DMS153 treated with DMSO at 0.1 percent for 48 hours (cell line): Measurements from ENCODE around the gene PLA2G7.

Experiments
- DNase-seq: peaks from one replicate; lab custom pipeline; 2025; ENCODE audit not compliant: unreplicated experiment; lab: John Stamatoyannopoulos, UW

The PLA2G7 gene

GRCh38 chr6:46690141-46690755 lies 44.9 kb downstream of the PLA2G7 start:
- DNase-seq, result no peak

DNA sequence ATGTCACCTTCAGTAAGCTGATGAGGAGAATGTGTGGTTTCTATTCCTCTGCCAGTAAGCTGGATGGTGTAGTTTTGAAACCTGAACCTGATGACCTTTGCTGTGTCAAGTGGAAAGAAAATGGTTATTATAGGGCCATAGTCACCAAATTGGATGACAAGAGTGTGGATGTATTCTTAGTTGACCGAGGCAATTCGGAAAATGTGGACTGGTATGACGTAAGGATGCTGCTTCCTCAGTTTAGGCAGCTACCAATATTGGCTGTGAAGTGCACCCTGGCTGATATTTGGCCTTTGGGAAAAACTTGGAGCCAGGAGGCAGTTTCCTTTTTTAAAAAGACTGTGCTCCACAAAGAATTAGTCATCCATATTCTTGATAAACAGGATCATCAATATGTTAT lies 45.5 kb downstream of the PLA2G7 start:
- no peak for DNase-seq

GRCh38 chr6:46688966-46689335 lies 46.2 kb downstream of the PLA2G7 start:
- no peak for DNase-seq

- DNase-seq, result no peak
These were observed 46.8 kb downstream of the PLA2G7 start for GRCh38 chr6:46688117-46688965.

GRCh38 chr6:46687619-46688097 lies 47.5 kb downstream of the PLA2G7 start, which contains the start of gene TDRD6:
Gene TDRD6 (plus strand): TSS chr6:46687885. CDS start chr6:46688129, 244 bp downstream.
- no peak for DNase-seq

- DNase-seq, result no peak
These were observed 50.4 kb downstream of the PLA2G7 start for GRCh38 chr6:46684771-46685170.

GRCh38 chr6:46677314-46677654 lies 57.9 kb downstream of the PLA2G7 start:
- DNase-seq, result no peak

GRCh38 chr6:46676604-46677313 lies 58.4 kb downstream of the PLA2G7 start:
- no peak for DNase-seq

GRCh38 chr6:46674410-46674809 lies 60.8 kb downstream of the PLA2G7 start:
- no peak for DNase-seq

DNA sequence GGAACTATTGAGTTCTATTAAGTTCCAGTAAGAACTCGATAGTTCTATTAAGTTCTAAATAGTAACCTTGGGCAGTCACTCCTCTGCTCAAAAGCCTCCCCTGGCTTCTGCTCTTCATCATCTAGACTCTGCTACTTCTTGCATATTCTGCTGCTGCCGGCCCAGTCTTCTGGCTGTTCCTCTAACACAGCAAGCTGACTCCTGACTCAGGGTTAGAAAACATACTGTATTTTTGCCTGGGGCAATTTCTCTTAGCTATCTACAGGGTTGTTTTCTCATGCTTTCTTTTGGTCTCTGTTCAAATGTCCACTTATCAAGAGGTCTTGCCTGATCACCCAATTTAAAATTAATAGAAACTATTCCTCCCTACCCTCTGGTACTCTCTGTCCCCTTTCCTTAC lies 67.8 kb downstream of the PLA2G7 start:
- DNase-seq, result no peak

GRCh38 chr6:46661483-46661882 lies 73.7 kb downstream of the PLA2G7 start:
- DNase-seq, result no peak

DNA sequence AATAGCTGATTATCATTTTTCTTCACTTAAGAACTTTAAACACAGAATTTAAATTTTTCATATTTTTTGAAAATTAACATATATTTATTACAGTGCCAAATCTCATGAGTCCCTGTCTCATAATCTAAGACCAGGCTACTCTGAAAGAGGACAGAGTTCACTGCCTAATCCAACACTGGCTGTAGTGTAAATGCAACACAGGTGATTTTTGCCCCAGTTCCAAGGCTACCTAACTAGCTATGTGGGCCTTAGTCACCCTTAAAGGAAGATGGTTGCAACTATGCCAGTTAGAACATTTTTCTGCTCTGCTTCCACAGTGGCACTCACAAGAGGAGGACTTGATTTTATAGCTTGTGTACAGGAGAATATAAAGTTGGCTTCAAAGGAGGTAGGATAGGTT lies 77.5 kb downstream of the PLA2G7 start:
- DNase-seq, result no peak

- no peak for DNase-seq
These were observed 79.4 kb downstream of the PLA2G7 start for GRCh38 chr6:46655803-46656202.
